Upper lobe of right lung (tissue), 1 donor: ENCODE measurements around the gene LRFN2. TPM values are rescaled to one million over a fixed set of nuclear protein-coding genes. Genes with fewer than 3 reads are reported as not detected.

Experiments
- ATAC-seq: fragments of 200-7000 bp; cut with Tn5 transposase; one replicate; pipeline ENCODE4 v1.9.1; 2020; ENCODE audit warnings: mild to moderate bottlenecking, moderate library complexity
- DNase-seq: peaks from one replicate; pipeline ENCODE4 v3.0.0-alpha.2; 2020
- H3K27ac ChIP-seq: fragments of 200-600 bp; one replicate; pipeline ENCODE4 v1.8.0; 2022
- H3K27me3 ChIP-seq: fragments of 200-600 bp; one replicate; pipeline ENCODE4 v1.8.0; 2022; ENCODE audit warnings: mild to moderate bottlenecking
- H3K36me3 ChIP-seq: fragments of 200-600 bp; one replicate; pipeline ENCODE4 v1.8.0; 2022
- H3K4me1 ChIP-seq: fragments of 200-600 bp; one replicate; pipeline ENCODE4 v1.8.0; 2022
- H3K4me3 ChIP-seq: fragments of 200-600 bp; one replicate; pipeline ENCODE4 v1.8.0; 2022; ENCODE audit warnings: mild to moderate bottlenecking
- H3K9me3 ChIP-seq: fragments of 200-600 bp; one replicate; pipeline ENCODE4 v1.8.0; 2022
- CTCF ChIP-seq: fragments of 200-600 bp; IDR thresholded peaks from one replicate; pipeline ENCODE4 v1.8.0; 2022; ENCODE audit warnings: antibody characterized with exemption
- intact Hi-C: fragments of 100-400 bp; cut with DNase I; formaldehyde crosslinking; loops from one replicate; pipeline ENCODE4 v1.11.0; 2022
- total RNA-seq: library from RNA; stranded (reverse); fragmentation: NEBNext Ultra II Directional; extraction: Animal tissue kit (Norgen Biotek cat#: 25700); gene quantifications from one replicate; pipeline ENCODE4 v1.2.1, GENCODE V29; 2021
- donor health status: DM: no; HTN: yes; CAD: no; lungs with severe emphysema.

The LRFN2 gene
- total RNA-seq, 1 donor from 2014 or later, result not detected

- TF ChIP-seq CTCF, result no peak
- Histone ChIP-seq H3K4me1 (peaks cover 6% of the 10 kb centered on the region), H3K9me3 (no peaks in the 10 kb centered on the region), H3K27ac (no peak overlapping the region), H3K36me3 (no peaks in the 10 kb centered on the region), H3K27me3 (no peaks in the 10 kb centered on the region), H3K4me3 (no peak overlapping the region)
- ATAC-seq (peak; percentile 61), DNase-seq (no peak)
- intact Hi-C loops, result no loop called here
These were observed 86.9 kb downstream of the LRFN2 start for GRCh38 chr6:40500227-40500626.

DNA sequence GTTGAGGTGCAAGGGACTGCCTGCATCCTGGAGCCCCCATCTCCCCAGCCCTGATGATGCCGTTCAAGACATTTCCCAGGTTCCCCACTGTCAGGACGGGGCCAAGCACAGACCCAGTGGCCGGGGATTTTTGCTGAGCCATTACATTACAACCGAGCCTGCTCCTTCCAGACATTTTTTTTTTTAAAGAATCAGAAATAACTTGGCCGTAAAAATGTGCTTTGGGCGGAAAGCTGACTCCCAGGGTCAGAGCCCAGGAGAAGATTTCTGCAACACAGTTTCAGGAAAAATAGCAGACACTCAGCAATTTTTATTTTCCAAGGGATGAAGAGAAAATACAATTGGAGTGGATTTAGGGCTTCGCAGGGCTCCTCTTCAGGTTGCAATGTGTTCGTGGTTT lies 87.9 kb downstream of the LRFN2 start:
- Histone ChIP-seq H3K27ac (no peak overlapping the region), H3K36me3 (no peaks in the 10 kb centered on the region), H3K4me3 (no peak overlapping the region), H3K9me3 (no peaks in the 10 kb centered on the region), H3K4me1 (no peaks in the 10 kb centered on the region), H3K27me3 (no peaks in the 10 kb centered on the region)
- no peak for TF ChIP-seq CTCF
- no peak for ATAC-seq
- intact Hi-C loops, result no loop called here
- no peak for DNase-seq

DNA sequence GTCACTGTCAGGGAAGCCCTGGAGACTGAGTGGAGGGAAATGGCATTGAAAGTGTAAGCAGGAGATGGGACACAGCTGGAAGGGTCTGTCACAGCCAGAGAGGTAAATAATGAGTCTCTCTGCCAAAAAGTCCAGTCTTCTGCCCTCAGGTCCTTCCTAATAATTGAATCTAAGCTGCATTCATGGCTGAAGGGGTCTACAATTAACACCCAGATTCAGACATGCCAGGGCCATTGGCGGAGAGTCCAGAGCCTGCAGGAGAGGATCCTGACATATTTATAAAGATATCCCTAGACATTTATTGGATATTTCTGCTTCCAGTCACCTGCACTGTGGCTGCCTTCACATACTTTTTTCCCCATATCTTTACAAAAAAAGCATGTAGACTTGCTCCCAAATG lies 89.0 kb downstream of the LRFN2 start:
- DNase-seq, result no peak
- TF ChIP-seq CTCF, result no peak
- Histone ChIP-seq H3K36me3 (no peaks in the 10 kb centered on the region), H3K27me3 (no peaks in the 10 kb centered on the region), H3K4me3 (no peak overlapping the region), H3K4me1 (no peaks in the 10 kb centered on the region), H3K9me3 (no peaks in the 10 kb centered on the region), H3K27ac (no peak overlapping the region)
- no peak for ATAC-seq
- intact Hi-C loops, result no loop called here

DNA sequence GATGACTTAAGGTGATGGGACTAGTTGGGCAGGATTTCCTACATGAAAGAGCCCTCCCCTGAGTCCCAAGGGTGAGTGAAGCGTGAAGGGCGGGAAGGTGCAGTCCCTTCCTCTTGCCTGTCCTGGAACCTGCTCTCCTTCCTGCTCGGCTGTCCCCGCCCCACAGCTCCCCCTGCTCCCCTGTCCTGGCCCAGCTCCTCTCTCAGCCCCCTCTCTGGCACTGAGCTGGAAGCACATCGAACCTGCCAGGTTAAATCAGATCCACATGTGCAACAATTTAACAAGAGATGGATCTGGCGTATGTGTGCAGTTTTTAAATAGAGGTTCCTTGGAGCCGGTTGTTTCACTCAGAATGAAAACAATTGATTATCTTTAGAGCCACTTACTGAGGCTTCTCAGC lies 95.0 kb downstream of the LRFN2 start:
- no peak for ATAC-seq
- intact Hi-C loops, result no loop called here
- H3K36me3 ChIP-seq, result no peaks in the 10 kb centered on the region
- H3K27me3 ChIP-seq, result no peaks in the 10 kb centered on the region
- no peaks in the 10 kb centered on the region for H3K4me1 ChIP-seq
- H3K27ac ChIP-seq, result no peak overlapping the region
- no peaks in the 10 kb centered on the region for H3K9me3 ChIP-seq
- TF ChIP-seq CTCF, result no peak
- no peak for DNase-seq
- H3K4me3 ChIP-seq, result no peak overlapping the region

- no peaks in the 10 kb centered on the region for H3K4me1 ChIP-seq
- intact Hi-C loops, result no loop called here
- ATAC-seq (no peak), DNase-seq (no peak)
- H3K27ac ChIP-seq, result no peak overlapping the region
- no peaks in the 10 kb centered on the region for H3K36me3 ChIP-seq
- H3K4me3 ChIP-seq, result no peak overlapping the region
- no peaks in the 10 kb centered on the region for H3K27me3 ChIP-seq
- TF ChIP-seq CTCF, result no peak
- H3K9me3 ChIP-seq, result no peaks in the 10 kb centered on the region
These were observed 96.7 kb downstream of the LRFN2 start for GRCh38 chr6:40490508-40490907.

GRCh38 chr6:40489798-40490197 lies 97.4 kb downstream of the LRFN2 start:
- intact Hi-C loops, result no loop called here
- no peaks in the 10 kb centered on the region for H3K36me3 ChIP-seq
- H3K4me1 ChIP-seq, result no peaks in the 10 kb centered on the region
- H3K4me3 ChIP-seq, result no peak overlapping the region
- no peaks in the 10 kb centered on the region for H3K27me3 ChIP-seq
- H3K27ac ChIP-seq, result no peak overlapping the region
- no peak for TF ChIP-seq CTCF
- DNase-seq, result no peak
- H3K9me3 ChIP-seq, result no peaks in the 10 kb centered on the region
- no peak for ATAC-seq
